ENCODE results near the gene RFX5.
A peak's percentile ranks its signal among the peaks of the same experiment; 100 is the strongest.
"Not testable (repeated sequence)": the region's sequence is repeated elsewhere in the genome, so short reads cannot be mapped to it uniquely, and the experiment has no call there.

RFX5 gene

DNA sequence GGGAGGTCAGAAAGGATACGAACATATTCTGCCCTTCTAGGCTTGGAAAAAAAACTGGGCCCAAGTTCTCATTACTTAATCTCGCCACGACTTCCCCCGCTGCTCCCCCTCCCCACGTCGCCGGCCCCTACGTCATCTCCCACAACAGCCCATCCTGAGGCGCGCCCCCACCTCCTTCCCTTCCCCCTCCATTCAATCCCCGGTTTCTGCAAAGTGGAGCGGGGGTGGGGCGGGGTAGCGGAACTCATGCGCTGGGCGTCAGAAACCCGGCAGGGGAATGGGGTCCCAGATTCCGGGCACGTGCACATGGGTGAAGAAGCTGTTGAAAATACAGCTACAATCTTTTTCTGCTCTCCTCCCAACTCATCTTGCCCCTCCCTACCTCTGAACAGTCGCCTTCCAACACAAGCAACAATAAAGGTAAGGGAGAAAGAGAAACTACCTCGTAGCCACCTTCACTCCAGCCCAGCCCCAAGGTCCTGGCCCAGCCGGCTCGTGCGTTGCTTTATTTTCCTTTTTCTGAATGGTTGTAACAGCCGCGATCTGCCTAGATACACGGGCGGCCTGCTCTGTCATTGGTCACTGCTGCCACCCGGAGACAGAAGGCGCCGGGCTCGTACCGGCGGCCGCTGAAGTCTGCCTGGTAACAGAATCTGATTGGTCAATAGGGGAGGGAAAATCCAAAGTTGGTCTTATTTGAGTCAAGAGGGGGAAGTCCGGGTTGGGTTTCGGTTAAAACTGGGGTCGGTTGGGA is at the start of gene RFX5:
Gene RFX5, minus strand, starts transcription at position 484 of the 754 bp plus-strand sequence. CDS start 932 bp downstream, outside the sequence.
- DNase-seq (ENCODE audit: low read depth in 2 of 2) = peak; percentile 85

DNA sequence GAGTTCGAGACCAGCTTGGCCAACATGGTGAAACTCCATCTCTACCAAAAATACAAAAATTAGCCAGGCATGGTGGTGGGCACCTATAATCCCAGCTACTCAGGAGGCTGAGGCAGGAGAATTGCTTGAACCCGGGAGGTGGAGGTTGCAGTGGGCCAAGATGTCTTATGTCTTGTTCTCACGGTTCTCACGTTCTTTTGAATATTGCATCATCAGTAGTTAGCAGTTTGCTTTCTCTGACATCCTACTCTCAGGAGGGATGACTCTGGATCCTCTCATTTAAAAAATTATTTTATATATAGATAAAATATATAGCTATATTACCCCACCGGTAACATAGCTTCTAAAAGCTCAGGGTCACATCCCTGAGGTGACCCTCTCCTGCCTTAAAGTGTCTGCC is 49.2 kb upstream of the RFX5 start:
- not testable (repeated sequence) for DNase-seq (ENCODE audit: low read depth in 2 of 2)

DNA sequence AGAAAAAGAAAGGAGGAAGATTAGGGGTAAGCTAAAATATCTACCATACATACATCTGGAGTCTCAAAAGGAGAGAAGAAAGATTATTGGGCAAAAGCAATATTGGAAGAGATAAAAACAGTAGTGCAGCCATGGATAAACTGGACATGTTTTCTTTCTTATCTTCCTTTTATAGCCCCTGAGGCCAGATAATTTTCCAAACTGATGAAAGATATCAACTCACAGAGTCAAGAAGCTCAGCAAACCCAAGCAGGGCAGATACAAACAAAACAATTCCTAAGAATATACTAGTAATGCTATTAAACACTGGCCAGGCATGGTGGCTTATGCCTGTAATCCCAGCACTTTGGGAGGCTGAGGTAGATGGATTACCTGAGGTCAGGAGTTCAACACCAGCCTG is 46.5 kb upstream of the RFX5 start:
- no peak for DNase-seq (ENCODE audit: low read depth in 2 of 2)

- no peak for DNase-seq (ENCODE audit: low read depth in 2 of 2)
Measured at GRCh38 chr1:151391079-151391563, 44.1 kb upstream of the RFX5 start.

- not testable (repeated sequence) for DNase-seq (ENCODE audit: low read depth in 2 of 2)
Measured at GRCh38 chr1:151390221-151391078, 43.4 kb upstream of the RFX5 start.

DNA sequence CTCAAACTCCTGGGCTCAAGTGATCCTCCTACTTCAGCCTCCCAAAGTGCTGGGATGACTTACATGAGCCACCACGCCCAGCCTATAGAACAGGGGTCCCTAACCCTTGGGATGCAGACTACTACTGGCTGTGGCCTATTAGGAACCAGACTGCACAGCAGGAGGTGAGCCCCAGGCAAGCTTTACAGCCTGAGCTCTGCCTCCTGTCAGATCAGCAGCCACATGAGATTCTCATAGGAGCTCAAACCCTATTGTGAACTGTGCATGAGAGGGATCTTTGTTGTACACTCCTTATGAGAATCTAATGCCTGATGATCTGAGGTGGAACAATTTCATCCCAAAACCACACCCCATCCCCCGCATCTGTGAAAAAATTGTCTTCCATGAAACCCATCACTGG is 39.0 kb upstream of the RFX5 start:
- DNase-seq (ENCODE audit: low read depth in 2 of 2) = no peak

- DNase-seq (ENCODE audit: low read depth in 2 of 2) = no peak
Measured at GRCh38 chr1:151384584-151384983, 37.5 kb upstream of the RFX5 start.

DNA sequence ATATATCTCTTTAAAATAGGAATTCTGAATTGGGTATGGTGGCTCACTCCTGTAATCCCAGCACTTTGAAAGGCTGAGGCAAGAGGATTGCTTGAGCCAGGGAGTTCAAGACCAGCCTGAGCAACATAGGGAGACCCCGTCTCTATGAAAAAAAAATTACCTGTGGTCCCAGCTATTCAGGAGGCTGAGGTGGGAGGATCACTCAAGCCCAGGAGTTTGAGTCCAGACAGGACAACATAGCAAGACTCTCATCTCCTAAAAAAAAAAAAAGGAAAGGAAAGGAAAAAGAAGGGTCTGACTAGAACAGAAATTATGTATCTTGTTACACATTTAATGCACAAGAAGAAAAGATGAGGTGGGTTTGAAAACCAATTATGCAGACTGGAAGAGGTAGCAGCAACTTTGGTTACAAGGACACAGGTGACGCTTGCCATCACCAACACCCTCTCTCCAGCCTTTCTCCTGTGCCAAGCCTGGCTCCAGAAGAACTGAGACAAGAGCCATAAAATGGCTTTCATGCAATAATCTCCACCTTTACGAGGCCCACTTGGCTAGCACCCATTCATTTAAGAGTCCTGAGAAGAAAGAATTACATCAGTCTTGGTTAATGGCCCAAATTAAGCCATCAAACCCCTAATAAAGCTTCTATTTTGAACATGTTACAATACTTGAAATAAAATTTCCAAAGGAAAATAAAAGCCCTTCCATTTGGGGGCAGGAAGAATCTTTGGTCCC is 30.3 kb upstream of the RFX5 start:
- DNase-seq (ENCODE audit: low read depth in 2 of 2) = no peak

DNA sequence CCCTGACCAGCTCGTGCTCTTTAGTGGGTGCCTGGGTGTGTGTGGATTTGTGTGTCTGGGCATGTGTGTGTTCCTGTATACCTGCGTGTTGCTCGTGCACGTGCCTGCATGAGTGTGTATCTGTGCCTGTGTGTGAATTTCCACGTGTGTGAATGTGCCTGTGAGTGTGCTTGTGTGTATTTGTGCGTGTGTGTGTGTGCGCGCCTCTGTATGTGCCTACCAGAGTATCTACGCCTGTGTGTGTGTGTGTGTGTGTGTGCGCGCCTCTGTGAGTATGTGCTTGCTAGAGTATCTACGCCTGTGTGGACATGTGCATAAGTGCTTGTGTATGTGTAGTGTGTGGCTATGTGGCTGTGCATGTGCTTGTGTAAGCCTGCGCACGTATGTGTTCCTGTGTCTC is 26.1 kb upstream of the RFX5 start:
- DNase-seq (ENCODE audit: low read depth in 2 of 2) = no peak

DNA sequence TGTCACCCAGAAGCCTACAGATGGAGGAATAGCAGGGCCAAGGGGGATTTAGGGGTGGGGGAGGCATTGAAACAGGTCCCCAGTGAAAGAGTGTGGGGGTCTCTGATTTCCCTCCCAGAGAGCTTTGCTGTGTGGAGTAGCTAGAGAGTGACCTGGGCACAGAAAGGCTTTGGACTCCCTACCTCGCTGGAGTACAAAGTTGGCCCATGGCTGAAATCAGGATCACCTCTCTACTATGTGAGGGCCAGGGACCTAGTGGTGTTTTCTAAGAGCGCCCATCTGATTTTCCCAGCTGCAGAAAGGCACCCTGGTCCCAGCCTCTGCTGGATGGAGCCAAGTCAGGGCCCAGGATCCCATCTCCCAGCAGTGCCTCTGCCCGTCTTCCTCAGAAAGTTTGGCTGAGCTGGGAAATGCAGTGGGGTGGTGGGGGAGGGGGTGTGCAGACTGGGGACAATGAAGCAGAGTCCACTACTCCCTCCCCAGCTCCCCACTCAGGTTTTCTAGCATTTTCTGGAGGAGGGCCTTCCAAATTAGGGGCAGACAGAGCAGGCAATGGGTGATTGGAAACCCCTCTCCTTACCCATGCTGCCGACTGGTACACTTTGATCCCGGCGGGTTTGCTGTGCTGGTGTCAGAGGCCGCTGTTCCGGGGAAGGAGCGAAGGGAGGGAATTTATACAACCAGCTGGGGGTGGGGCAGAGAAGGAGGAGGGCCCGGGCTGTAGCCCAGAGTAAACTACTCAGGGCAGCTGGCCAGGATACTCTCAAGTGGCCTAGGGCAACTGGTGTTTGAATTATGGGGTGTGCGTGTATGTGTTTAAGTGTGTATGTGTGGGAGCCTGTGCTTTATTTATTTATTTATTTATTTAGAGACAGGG is 25.2 kb upstream of the RFX5 start, which contains the start of gene SELENBP1:
Gene SELENBP1, minus strand, starts transcription at position 648 of the 877 bp plus-strand sequence. Its CDS starts 64 bp downstream, at position 584.
- DNase-seq (ENCODE audit: low read depth in 2 of 2) = no peak

DNA sequence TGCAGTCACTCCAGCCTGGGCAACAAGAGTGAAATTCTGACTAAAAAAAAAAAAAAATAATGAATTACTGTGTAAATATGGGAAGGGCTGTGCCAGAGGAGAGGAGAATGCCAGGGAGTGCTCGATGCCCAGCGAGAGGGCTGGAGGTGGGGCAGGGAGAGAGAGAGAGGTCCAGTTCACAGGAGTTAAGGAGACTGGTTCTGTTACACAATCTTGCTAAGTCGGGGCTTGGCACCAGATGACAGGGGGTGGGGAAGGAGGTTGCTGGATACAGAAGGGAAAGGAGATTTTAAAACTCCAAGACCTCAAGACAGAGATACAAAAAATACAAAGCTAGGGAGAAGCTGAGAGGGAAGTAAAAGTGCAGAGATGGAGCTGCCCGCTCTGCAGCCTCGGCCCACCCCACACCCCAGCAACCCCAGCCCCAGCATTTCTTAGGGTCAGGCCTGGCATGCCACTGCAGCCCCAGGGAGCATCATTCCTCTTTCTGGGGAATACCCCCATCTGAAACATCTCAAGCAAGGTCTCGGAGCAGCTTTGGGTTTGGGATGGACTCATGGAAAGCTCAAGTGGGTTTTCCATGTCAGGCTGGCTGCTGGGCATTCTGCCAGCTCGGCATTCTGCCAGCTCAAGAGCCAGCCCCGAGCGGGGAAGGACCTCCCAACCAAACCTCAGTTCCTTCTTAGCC is 24.5 kb upstream of the RFX5 start:
- DNase-seq (ENCODE audit: low read depth in 2 of 2) = no peak

- no peak for DNase-seq (ENCODE audit: low read depth in 2 of 2)
Measured at GRCh38 chr1:151370211-151370911, 23.3 kb upstream of the RFX5 start.

- DNase-seq (ENCODE audit: low read depth in 2 of 2) = no peak
Measured at GRCh38 chr1:151369621-151370048, 22.6 kb upstream of the RFX5 start.

GRCh38 chr1:151369302-151369610 is 22.2 kb upstream of the RFX5 start:
- DNase-seq (ENCODE audit: low read depth in 2 of 2) = no peak

- no peak for DNase-seq (ENCODE audit: low read depth in 2 of 2)
Measured at GRCh38 chr1:151368393-151369301, 21.6 kb upstream of the RFX5 start.

GRCh38 chr1:151367658-151368392 is 20.8 kb upstream of the RFX5 start:
- DNase-seq (ENCODE audit: low read depth in 2 of 2) = no peak

DNA sequence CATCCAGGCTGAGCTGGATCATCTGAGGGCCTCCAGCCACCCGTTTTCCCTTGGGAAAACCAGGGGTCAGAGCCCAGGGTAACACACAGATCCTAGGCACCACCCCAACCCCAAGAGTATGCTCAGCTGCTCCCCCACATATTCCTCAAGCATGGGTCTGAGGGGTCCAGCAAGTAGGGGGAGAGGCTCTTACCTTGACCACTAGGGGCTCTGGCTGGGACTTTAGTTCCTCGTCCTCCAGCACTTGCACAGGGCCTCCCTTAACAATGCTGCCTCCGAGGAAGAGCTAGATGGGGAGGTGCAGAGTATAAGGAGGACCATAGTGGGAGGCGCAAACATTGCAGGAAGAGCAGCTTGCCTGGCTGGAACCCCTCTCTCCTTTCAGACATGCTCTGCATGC is 17.9 kb upstream of the RFX5 start:
- DNase-seq (ENCODE audit: low read depth in 2 of 2) = no peak

Data from stimulated activated CD8-positive, alpha-beta memory T cell treated with anti-CD3 and anti-CD28 coated beads, Interleukin-2, amount 100 ng/mL, for 1 hour (primary cell).